Neural crest cell (in vitro differentiated cells): ENCODE results near the gene SPTB. TPM values are rescaled to one million over a fixed set of nuclear protein-coding genes. Genes with fewer than 3 reads are reported as not detected.

ENCODE experiments used
- DNase-seq: peaks from one replicate; pipeline ENCODE4 v3.0.0; 2021; ENCODE audit warnings: low read depth, mixed read lengths, low spot score
- H3K27ac Mint-ChIP-seq: one replicate; pipeline ENCODE4 v1.8.0; 2021; ENCODE audit warnings: mild to moderate bottlenecking, mixed read lengths; ENCODE audit not compliant: unreplicated experiment
- H3K27me3 Mint-ChIP-seq: 2 replicates; pipeline ENCODE4 v1.8.0; 2021; ENCODE audit warnings: low read depth, mild to moderate bottlenecking, mixed read lengths
- H3K36me3 Mint-ChIP-seq: 2 replicates; pipeline ENCODE4 v1.8.0; 2021; ENCODE audit warnings: low read depth, mild to moderate bottlenecking, mixed read lengths
- H3K4me1 Mint-ChIP-seq: 2 replicates; pipeline ENCODE4 v1.8.0; 2021; ENCODE audit warnings: mixed read lengths
- H3K4me3 Mint-ChIP-seq: one replicate; pipeline ENCODE4 v1.8.0; 2021; ENCODE audit warnings: mild to moderate bottlenecking, mixed read lengths
- H3K9me3 Mint-ChIP-seq: 2 replicates; pipeline ENCODE4 v1.8.0; 2021; ENCODE audit warnings: mixed read lengths
- CTCF ChIP-seq: fragments of 200-600 bp; sonication (generic); conservative IDR thresholded peaks from 2 replicates; pipeline ENCODE4 v1.5.0; 2021; ENCODE audit warnings: antibody characterized with exemption, mild to moderate bottlenecking
- total RNA-seq: library from RNA; stranded (reverse); gene quantifications from 2 replicates; pipeline ENCODE4 v1.2.1, GENCODE V29; 2021

The SPTB gene
- total RNA-seq, 1 donor from 2014 or later = 0.16 TPM

- Mint-ChIP-seq H3K9me3 (no peaks in the 10 kb centered on the region), H3K27ac (no peak overlapping the region), H3K27me3 (peaks cover 14% of the 10 kb centered on the region), H3K4me1 (peaks cover 8% of the 10 kb centered on the region), H3K36me3 (no peaks in the 10 kb centered on the region), H3K4me3 (no peak overlapping the region)
- TF ChIP-seq CTCF = no peak
- DNase-seq = no peak
Observed at GRCh38 chr14:64865109-64865508, 14.6 kb downstream of the SPTB start.

GRCh38 chr14:64864258-64864657 is 15.4 kb downstream of the SPTB start:
- Mint-ChIP-seq H3K27me3 (peaks cover 11% of the 10 kb centered on the region), H3K9me3 (no peaks in the 10 kb centered on the region), H3K27ac (no peak overlapping the region), H3K4me1 (peaks cover 13% of the 10 kb centered on the region), H3K4me3 (no peak overlapping the region), H3K36me3 (no peaks in the 10 kb centered on the region)
- DNase-seq = no peak
- no peak for TF ChIP-seq CTCF

GRCh38 chr14:64861916-64862315 is 17.8 kb downstream of the SPTB start:
- Mint-ChIP-seq H3K4me1 (peaks cover 13% of the 10 kb centered on the region), H3K4me3 (no peak overlapping the region), H3K27ac (no peak overlapping the region), H3K36me3 (no peaks in the 10 kb centered on the region), H3K9me3 (no peaks in the 10 kb centered on the region), H3K27me3 (peaks cover 4% of the 10 kb centered on the region)
- DNase-seq = no peak
- no peak for TF ChIP-seq CTCF

GRCh38 chr14:64860039-64860438 is 19.7 kb downstream of the SPTB start:
- H3K4me1 Mint-ChIP-seq = peaks cover 13% of the 10 kb centered on the region
- peaks cover 4% of the 10 kb centered on the region for H3K27me3 Mint-ChIP-seq
- no peak for TF ChIP-seq CTCF
- no peak overlapping the region for H3K4me3 Mint-ChIP-seq
- no peak for DNase-seq
- H3K27ac Mint-ChIP-seq = no peak overlapping the region
- no peaks in the 10 kb centered on the region for H3K9me3 Mint-ChIP-seq
- H3K36me3 Mint-ChIP-seq = no peaks in the 10 kb centered on the region

- DNase-seq = no peak
- H3K4me1 Mint-ChIP-seq = peaks cover 13% of the 10 kb centered on the region
- no peak overlapping the region for H3K4me3 Mint-ChIP-seq
- H3K27me3 Mint-ChIP-seq = peaks cover 4% of the 10 kb centered on the region
- no peaks in the 10 kb centered on the region for H3K36me3 Mint-ChIP-seq
- H3K9me3 Mint-ChIP-seq = no peaks in the 10 kb centered on the region
- no peak for TF ChIP-seq CTCF
- no peak overlapping the region for H3K27ac Mint-ChIP-seq
Observed at GRCh38 chr14:64857979-64858744, 21.5 kb downstream of the SPTB start.
